K562 (cell line): ENCODE results near the gene TFRC. TPM values are rescaled to one million over a fixed set of nuclear protein-coding genes. Genes with fewer than 3 reads are reported as not detected.
A peak's percentile ranks its signal among the peaks of the same experiment; 100 is the strongest.

Experiments used
- ATAC-seq: fragments of 200-7000 bp; cut with Tn5 transposase; 3 replicates; pipeline ENCODE4 v1.9.1; 2020; ENCODE audit warnings: moderate library complexity
- BruUV-seq: library from RNA; stranded (reverse); fragments of 400-500 nt; replicated peaks from 2 replicates; lab custom pipeline; 2021; lab: Mats Ljungman, UMichigan
- CTCF ChIA-PET: fragments of 300-600 bp; formaldehyde crosslinking; extraction: SDS; loops from one replicate; lab custom pipeline; 2021; ENCODE audit warnings: low intra/inter-chr PET ratio; lab: Yijun Ruan, JAX
- POLR2A ChIA-PET: fragments of 300-600, 350-650 bp; sonication (Branson Sonifier 250); formaldehyde crosslinking; extraction: SDS; loops from one replicate; lab custom pipeline; 2021; ENCODE audit warnings: antibody characterized with exemption, inconsistent platforms; lab: Yijun Ruan, JAX
- DNase-seq, 4 experiments: peaks; one replicate each; pipeline versions ENCODE4 v3.0.0 to v3.0.0-alpha.2; 2011 to 2018; ENCODE audit warnings: low spot score in 3 of 4, mixed read lengths in 3 of 4; ENCODE audit errors: extremely low read depth in 1 of 4
- FAIRE-seq: peaks from 2 replicates; lab custom pipeline; 2011; peaks lifted over from hg19 to GRCh38; lab: Jason Lieb, UNC
- H2AFZ ChIP-seq: 2 replicates; pipeline ENCODE4 v1.6.0; 2011; ENCODE audit warnings: low read depth, low read length, control low read depth, inconsistent platforms
- H3K27ac ChIP-seq: fragments of 200-600 bp; 3 replicates; pipeline ENCODE4 v1.8.0; 2011; ENCODE audit warnings: low read depth, mild to moderate bottlenecking, control low read depth, inconsistent platforms, low read length, moderate library complexity, mixed read lengths; ENCODE audit errors: extremely low read depth
- H3K27me3 ChIP-seq, 2 experiments: fragments of 300-600 bp in 1 of 2; 2 replicates in 1 of 2; 3 replicates in 1 of 2; pipeline versions ENCODE4 v1.6.0 to v1.8.0; 2011; ENCODE audit warnings: inconsistent platforms in 2 of 2, low read length in 2 of 2, mild to moderate bottlenecking in 1 of 2, mixed read lengths in 1 of 2, moderate library complexity in 1 of 2; ENCODE audit not compliant: control insufficient read depth in 2 of 2, insufficient read depth in 2 of 2
- H3K36me3 ChIP-seq: fragments of 300-600 bp; 3 replicates; pipeline ENCODE4 v1.8.0; 2011; ENCODE audit warnings: mild to moderate bottlenecking, low read length, inconsistent platforms; ENCODE audit not compliant: control insufficient read depth, insufficient read depth
- H3K4me1 ChIP-seq, 2 experiments: fragments of 200-600 bp in 1 of 2; replicated peaks in 1 of 2; 2 replicates in 1 of 2; 3 replicates in 1 of 2; pipeline versions ENCODE4 v1.5.1 to v1.8.0; 2011; ENCODE audit warnings: inconsistent platforms in 2 of 2, low read length in 2 of 2, mild to moderate bottlenecking in 1 of 2, mixed read lengths in 1 of 2, moderate library complexity in 1 of 2; ENCODE audit not compliant: control insufficient read depth in 2 of 2, insufficient read depth in 2 of 2
- H3K4me2 ChIP-seq: 2 replicates; pipeline ENCODE4 v1.6.1; 2011; ENCODE audit warnings: low read length, control low read depth, inconsistent platforms, mixed read lengths; ENCODE audit not compliant: insufficient read depth
- H3K4me3 ChIP-seq: fragments of 200-600 bp; sonication (generic), shearing (Covaris generic); 2 replicates; pipeline ENCODE4 v1.5.1; 2016; ENCODE audit warnings: control low read depth, inconsistent platforms
- H3K79me2 ChIP-seq: fragments of 200-600 bp; 3 replicates; pipeline ENCODE4 v1.8.0; 2011; ENCODE audit warnings: low read length, inconsistent platforms; ENCODE audit not compliant: control insufficient read depth, insufficient read depth
- H3K9ac ChIP-seq, 2 experiments: 2 replicates each; pipeline versions ENCODE4 v1.6.0 to v1.6.1; 2011; ENCODE audit warnings: low read depth in 2 of 2, low read length in 2 of 2, control low read depth in 1 of 2, inconsistent platforms in 1 of 2, mild to moderate bottlenecking in 1 of 2, mixed read lengths in 1 of 2; ENCODE audit not compliant: insufficient read depth in 1 of 2
- H3K9me1 ChIP-seq: one replicate; pipeline ENCODE4 v1.6.0; 2011; ENCODE audit warnings: inconsistent platforms, mild to moderate bottlenecking, low read length, moderate library complexity; ENCODE audit not compliant: control insufficient read depth, insufficient read depth
- H3K9me3 ChIP-seq: replicated peaks from 2 replicates; pipeline ENCODE4 v1.5.1; 2011; ENCODE audit warnings: low read depth, low read length, inconsistent platforms; ENCODE audit not compliant: control insufficient read depth, insufficient read depth
- H4K20me1 ChIP-seq: replicated peaks from 2 replicates; pipeline ENCODE4 v1.6.1; 2011; ENCODE audit warnings: low read length, inconsistent platforms, mixed read lengths; ENCODE audit not compliant: control insufficient read depth, insufficient read depth
- C11orf30 ChIP-seq: fragments of 450-650 bp; IDR thresholded peaks from 2 replicates; pipeline ENCODE4 v1.6.1; 2016; ENCODE audit warnings: low read depth, mild to moderate bottlenecking
- CBFA2T3 ChIP-seq: fragments of 450-650 bp; IDR thresholded peaks from 2 replicates; pipeline ENCODE4 v1.6.1; 2017
- CEBPB ChIP-seq: fragments of 450-650 bp; IDR thresholded peaks from 2 replicates; pipeline ENCODE4 v1.6.1; 2016; ENCODE audit warnings: missing genetic modification characterization, missing compliant biosample characterization
- GTF3C2 ChIP-seq: IDR thresholded peaks from 3 replicates; pipeline ENCODE4 v1.6.1; 2011; ENCODE audit warnings: borderline replicate concordance, mild to moderate bottlenecking, moderate library complexity; ENCODE audit not compliant: insufficient read length; ENCODE audit errors: extremely low read depth
- MAFF ChIP-seq: IDR thresholded peaks from 2 replicates; pipeline ENCODE4 v1.6.1; 2012; ENCODE audit warnings: low read length, improper control_type of control experiment
- MAFG ChIP-seq: fragments of 450-650 bp; conservative IDR thresholded peaks from 2 replicates; pipeline ENCODE4 v1.6.1; 2016; ENCODE audit warnings: missing genetic modification characterization, missing compliant biosample characterization
- NCOA2 ChIP-seq, 2 experiments: fragments of 450-650 bp; IDR thresholded peaks; 2 replicates each; pipeline ENCODE4 v1.6.1; 2018; ENCODE audit warnings: mild to moderate bottlenecking in 2 of 2, moderate library complexity in 1 of 2; ENCODE audit not compliant: partially characterized antibody in 2 of 2
- NONO ChIP-seq, 2 experiments: fragments of 200-400 bp in 1 of 2; fragments of 450-650 bp in 1 of 2; formaldehyde crosslinking in 1 of 2; IDR thresholded peaks; 2 replicates each; pipeline ENCODE4 v1.6.1; 2017; ENCODE audit warnings: low read depth in 2 of 2, mild to moderate bottlenecking in 2 of 2, moderate library complexity in 2 of 2, low read length in 1 of 2
- PHF8 ChIP-seq: fragments of 200-600 bp; sonication (generic); IDR thresholded peaks from 2 replicates; pipeline ENCODE4 v1.6.1; 2012; ENCODE audit warnings: mixed run types, mild to moderate bottlenecking, inconsistent platforms, low read length, moderate library complexity, borderline replicate concordance
- PURB ChIP-seq: sonication (generic); formaldehyde crosslinking; IDR thresholded peaks from 2 replicates; pipeline ENCODE4 v1.9.0; 2021; ENCODE audit warnings: low read depth, mild to moderate bottlenecking, missing genetic modification reagents
- ZNF140 ChIP-seq: fragments of 250-450 bp; sonication (Bioruptor Pico); IDR thresholded peaks from 2 replicates; pipeline ENCODE4 v1.8.0; 2021; ENCODE audit warnings: moderate library complexity, mild to moderate bottlenecking, inconsistent platforms
- WGBS: fragments of 100-300 bp; shearing (Covaris generic); methylation state at CpG from one replicate; pipeline ENCODE4 v1.1.6; 2016; ENCODE audit warnings: low coverage, mixed read lengths; ENCODE audit not compliant: insufficient coverage; ENCODE audit errors: missing lambda C conversion rate; 5-methylcytosine and 5-hydroxymethylcytosine counted together
- in situ Hi-C: fragments of 300-500 bp; cut with MboI; formaldehyde crosslinking; loops from 4 replicates; pipeline ENCODE4 v1.15.0; 2018; ENCODE audit warnings: inconsistent platforms, mixed read lengths
- intact Hi-C: fragments of 100-400 bp; cut with micrococcal nuclease; formaldehyde crosslinking; loops from 2 replicates; pipeline ENCODE4 v1.14.2; 2022
- polyA plus RNA-seq, 8 experiments: library from polyadenylated mRNA; depleted of rRNA in 4 of 8; stranded (reverse) in 5 of 8; unstranded in 3 of 8; fragments of >200 nt; fragmentation: Nextera tagmentation in 2 of 8; fragmentation: Illumina TruSeq in 1 of 8; extraction: Ambion mirVana in 2 of 8; extraction: Trizol in 1 of 8; gene quantifications; 2 replicates each; pipeline versions ENCODE4 v1.2.1 to v1.2.3, GENCODE V29; 2011 to 2014; ENCODE audit warnings: inconsistent platforms in 1 of 8, missing spikeins in 1 of 8
- total RNA-seq, 7 experiments: library from RNA; depleted of rRNA in 6 of 7; stranded (reverse); fragments of >200 nt in 6 of 7; fragmentation: Illumina TruSeq in 2 of 7; extraction: Trizol in 2 of 7; gene quantifications; 2 replicates each; pipeline versions ENCODE4 v1.2.1 to v1.2.3, GENCODE V29; 2011 to 2021; ENCODE audit warnings: low replicate concordance in 1 of 7

Gene TFRC
- total and polyA plus RNA-seq, 9 of the 15 experiments (the other 6 are each of a cell fraction or from before 2014, with no cell fraction given), result 149 to 679 (median 332) TPM

- no peaks in the 10 kb centered on the region for H3K27me3 ChIP-seq
- peaks cover 4 to 6% of the 10 kb centered on the region in 2 experiments; a peak in 3 of 5 replicates for H3K4me1 ChIP-seq
- H2AFZ ChIP-seq, result peak overlapping the region; percentile 20
- H3K79me2 ChIP-seq, result no peaks in the 10 kb centered on the region
- H3K4me3 ChIP-seq, result no peak overlapping the region
- ChIA-PET POLR2A (interaction anchor here (0.6 to 1.9 kb wide), 8 partner anchors 9 to 206 kb away, joined by 3 to 7 read pairs (median 4); no protein-coding TSS in a partner anchor), CTCF (no interaction called here)
- WGBS, result 67% methylated on average over 11 of the region's 11 CpGs
- no peak overlapping the region for H3K27ac ChIP-seq
- no peaks in the 10 kb centered on the region for H3K9me1 ChIP-seq
- no peak for DNase-seq
- intact Hi-C loops, result no loop called here
- H3K36me3 ChIP-seq, result no peaks in the 10 kb centered on the region
- H4K20me1 ChIP-seq, result no peaks in the 10 kb centered on the region
- ATAC-seq, result no peak
- no peaks in the 10 kb centered on the region for H3K9me3 ChIP-seq
- no peak overlapping the region for H3K4me2 ChIP-seq
- in situ Hi-C loops, result no loop called here
- TF ChIP-seq NCOA2 (IDR thresholded peaks at IDR 0.05; ENCODE audit: partially characterized antibody in 2 of 2), result peak in 1 of 2 experiments; percentile 67
- no peak for TF ChIP-seq ZNF140 (CRISPR knock-in tag)
- no peak for FAIRE-seq
- H3K9ac ChIP-seq, result peak overlapping the region in 1 of 2 experiments; percentile 57; a peak in 1 of 4 replicates
- no TSS peak for BruUV-seq
These were observed 14.6 kb upstream of the TFRC start for GRCh38 chr3:196096382-196096953.

GRCh38 chr3:196093317-196094111 lies 11.6 kb upstream of the TFRC start:
- Histone ChIP-seq H3K4me3 (no peak overlapping the region), H3K27ac (no peak overlapping the region), H3K4me1 (peaks cover 4 to 6% of the 10 kb centered on the region in 2 experiments; a peak in 3 of 5 replicates), H4K20me1 (no peaks in the 10 kb centered on the region), H2AFZ (0 out of 2 replicates have a peak overlapping the region, but pooled peaks have one; percentile 33), H3K36me3 (no peaks in the 10 kb centered on the region), H3K9me1 (no peaks in the 10 kb centered on the region), H3K4me2 (no peak overlapping the region), H3K27me3 (no peaks in the 10 kb centered on the region), H3K9me3 (no peaks in the 10 kb centered on the region), H3K79me2 (no peaks in the 10 kb centered on the region), H3K9ac (no peak overlapping the region)
- no peak for FAIRE-seq
- no peak for ATAC-seq
- BruUV-seq, result no TSS peak
- intact Hi-C loops (no loop called here), in situ Hi-C loops (no loop called here)
- no peak for DNase-seq
- POLR2A ChIA-PET, result interaction anchor here (0.6 to 1.9 kb wide), 5 partner anchors 9 to 94 kb away, joined by 3 to 8 read pairs (median 6); no protein-coding TSS in a partner anchor
- CTCF ChIA-PET, result no interaction called here
- 57% methylated on average over 7 of the region's 7 CpGs for WGBS
- peak; percentile 38 for TF ChIP-seq GTF3C2
- TF ChIP-seq PURB (CRISPR knock-in tag), result no peak
- peak; percentile 51 for TF ChIP-seq MAFF
- TF ChIP-seq C11orf30, result peak; percentile 84
- peak; percentile 76 for TF ChIP-seq MAFG (tag)
- TF ChIP-seq CBFA2T3, result peak; percentile 14; the same call in 1 of the 2 replicates
- TF ChIP-seq PHF8, result no peak
- peak; percentile 77 for TF ChIP-seq CEBPB (tag)
- no peak for TF ChIP-seq NONO (IDR thresholded peaks at IDR 0.05; ENCODE audit: low read depth in 2 of 2, low read length in 1 of 2)
